ENCODE data around the gene ERBB2.
A peak's percentile ranks its signal among the peaks of the same experiment; 100 is the strongest.
"Not testable (repeated sequence)": the region's sequence is repeated elsewhere in the genome, so short reads cannot be mapped to it uniquely, and the experiment has no call there.

Gene ERBB2

GRCh38 chr17:39750131-39751015 lies 50.5 kb downstream of the ERBB2 start:
- no peak for DNase-seq

- DNase-seq: no peak
These were observed 51.2 kb downstream of the ERBB2 start for GRCh38 chr17:39751016-39751543.

GRCh38 chr17:39751637-39752036 lies 51.8 kb downstream of the ERBB2 start:
- no peak for DNase-seq

GRCh38 chr17:39752241-39752881 lies 52.5 kb downstream of the ERBB2 start:
- DNase-seq: no peak

- DNase-seq: peak; percentile 80
These were observed 53.8 kb downstream of the ERBB2 start for GRCh38 chr17:39753514-39754160.

- DNase-seq: peak; percentile 86
These were observed 54.5 kb downstream of the ERBB2 start for GRCh38 chr17:39754161-39754957.

- DNase-seq: no peak
These were observed 55.2 kb downstream of the ERBB2 start for GRCh38 chr17:39754958-39755553.

- DNase-seq: no peak
These were observed 55.9 kb downstream of the ERBB2 start for GRCh38 chr17:39755554-39756379.

GRCh38 chr17:39756380-39757079 lies 56.7 kb downstream of the ERBB2 start:
- DNase-seq: no peak

- DNase-seq: no peak
These were observed 57.4 kb downstream of the ERBB2 start for GRCh38 chr17:39757176-39757662.

GRCh38 chr17:39757931-39758873 lies 58.3 kb downstream of the ERBB2 start:
- DNase-seq: no peak

- DNase-seq: no peak
These were observed 59.3 kb downstream of the ERBB2 start for GRCh38 chr17:39759204-39759603.

GRCh38 chr17:39761861-39762496 lies 62.1 kb downstream of the ERBB2 start:
- no peak for DNase-seq

GRCh38 chr17:39763051-39763820 lies 63.4 kb downstream of the ERBB2 start:
- peak; percentile 19 for DNase-seq

GRCh38 chr17:39764171-39764570 lies 64.3 kb downstream of the ERBB2 start:
- not testable (repeated sequence) for DNase-seq

- DNase-seq: no peak
These were observed 65.3 kb downstream of the ERBB2 start for GRCh38 chr17:39765175-39765574.

- DNase-seq: no peak
These were observed 65.9 kb downstream of the ERBB2 start for GRCh38 chr17:39765766-39766165.

- no peak for DNase-seq
These were observed 67.3 kb downstream of the ERBB2 start for GRCh38 chr17:39767147-39767546.
